Measurements from ENCODE around the gene PDE4B. TPM values are rescaled to one million over a fixed set of nuclear protein-coding genes. Genes with fewer than 3 reads are reported as not detected.

The PDE4B gene
- total RNA-seq, 4 donors from 2014 or later: 5.5 to 13.6 (median 9.3) TPM

GRCh38 chr1:66327588-66327987, 534.9 kb downstream of the PDE4B start:
- no peak overlapping the region for H3K4me3 ChIP-seq (ENCODE audit: low read depth, poor library complexity, severe bottlenecking)
- 86 to 88% methylated on average over 2 of the region's 2 CpGs for WGBS, 2 donors
- DNase-seq (ENCODE audit: low spot score in 2 of 2): no peak
- intact Hi-C loops (cut with DNase I; ENCODE audit: low total_unique reads): no loop called here
- TF ChIP-seq POLR2A (IDR thresholded peaks at IDR 0.05) (no peak), CTCF (IDR thresholded peaks at IDR 0.05) (no peak)

GRCh38 chr1:66328896-66329295, 536.2 kb downstream of the PDE4B start:
- WGBS, 2 donors: 95% methylated on average over 3 of the region's 3 CpGs
- H3K4me3 ChIP-seq (ENCODE audit: low read depth, poor library complexity, severe bottlenecking): no peak overlapping the region
- intact Hi-C loops (cut with DNase I; ENCODE audit: low total_unique reads): no loop called here
- TF ChIP-seq CTCF (IDR thresholded peaks at IDR 0.05) (no peak), POLR2A (IDR thresholded peaks at IDR 0.05) (no peak)
- no peak for DNase-seq (ENCODE audit: low spot score in 2 of 2)

- DNase-seq (ENCODE audit: low spot score in 2 of 2): no peak
- TF ChIP-seq CTCF (IDR thresholded peaks at IDR 0.05) (no peak), POLR2A (IDR thresholded peaks at IDR 0.05) (no peak)
- no peak overlapping the region for H3K4me3 ChIP-seq (ENCODE audit: low read depth, poor library complexity, severe bottlenecking)
- intact Hi-C loops (cut with DNase I; ENCODE audit: low total_unique reads): no loop called here
- WGBS, 2 donors: 65 to 68% methylated on average over 4 of the region's 4 CpGs
Observed at GRCh38 chr1:66330722-66331141, 538.0 kb downstream of the PDE4B start.

- WGBS, 2 donors: 1 to 2% methylated on average over 18 of the region's 18 CpGs
- intact Hi-C loops (cut with DNase I; ENCODE audit: low total_unique reads): no loop called here
Observed at GRCh38 chr1:66331658-66332547, 539.2 kb downstream of the PDE4B start.

GRCh38 chr1:66332548-66332901, 539.8 kb downstream of the PDE4B start:
- 10 to 11% methylated on average over 2 of the region's 2 CpGs for WGBS, 2 donors
- intact Hi-C loops (cut with DNase I; ENCODE audit: low total_unique reads): no loop called here
- peak overlapping the region; percentile 44 for H3K4me3 ChIP-seq (ENCODE audit: low read depth, poor library complexity, severe bottlenecking)
- DNase-seq (ENCODE audit: low spot score in 2 of 2): no peak
- no peak for TF ChIP-seq POLR2A (IDR thresholded peaks at IDR 0.05)
- no peak for TF ChIP-seq CTCF (IDR thresholded peaks at IDR 0.05)

More at GRCh38 chr1:66331658-66332547, 539.2 kb downstream of the PDE4B start:
- peak overlapping the region; percentile 44 for H3K4me3 ChIP-seq (ENCODE audit: low read depth, poor library complexity, severe bottlenecking)
- peak in 1 of 2 donors; percentile 90 for DNase-seq (ENCODE audit: low spot score in 2 of 2)
- TF ChIP-seq POLR2A (IDR thresholded peaks at IDR 0.05) (no peak), CTCF (IDR thresholded peaks at IDR 0.05) (no peak)

All from lower leg skin (tissue), 4 donors.